Body of pancreas (tissue), 4 donors: ENCODE measurements around the gene BUB1B. TPM values are rescaled to one million over a fixed set of nuclear protein-coding genes. Genes with fewer than 3 reads are reported as not detected.

Experiments used
- ATAC-seq: fragments of 150-250 bp; one replicate; pipeline ENCODE4 v1.9.1; 2016
- DNase-seq, 4 donors: peaks; one replicate each; pipeline ENCODE4 v3.0.0-alpha.2; 2019
- H3K27ac ChIP-seq, 4 donors: fragments of 200-600 bp; sonication (generic); 1 replicate in 3 of 4; 2 replicates in 1 of 4; pipeline versions ENCODE4 v1.5.1 to v1.6.1; 2016 to 2019; ENCODE audit warnings: mild to moderate bottlenecking in 1 of 4, mixed read lengths in 1 of 4, moderate library complexity in 1 of 4
- H3K27me3 ChIP-seq, 2 donors: fragments of 200-600 bp; sonication (generic); one replicate each; pipeline ENCODE4 v1.6.0; 2016; ENCODE audit warnings: mild to moderate bottlenecking in 1 of 2
- H3K36me3 ChIP-seq, 2 donors: fragments of 200-600 bp; sonication (generic); replicated peaks in 1 of 2; 2 replicates each; pipeline ENCODE4 v1.5.1; 2016; ENCODE audit warnings: low read depth in 2 of 2; ENCODE audit not compliant: insufficient read depth in 1 of 2
- H3K4me1 ChIP-seq: fragments of 200-600 bp; sonication (generic); one replicate; pipeline ENCODE4 v1.6.0; 2016
- H3K4me3 ChIP-seq, 2 donors: fragments of 200-600 bp; sonication (generic); 1 replicate in 1 of 2; 2 replicates in 1 of 2; pipeline ENCODE4 v1.5.1; 2016 to 2019
- H3K9me3 ChIP-seq, 3 donors: fragments of 200-600 bp; sonication (generic); 1 replicate in 2 of 3; 2 replicates in 1 of 3; pipeline ENCODE4 v1.5.1; 2016
- POLR2A ChIP-seq, 3 donors: fragments of 450-650 bp; IDR thresholded peaks; one replicate each; pipeline ENCODE4 v1.6.1; 2016; ENCODE audit warnings: antibody characterized with exemption in 3 of 3, mild to moderate bottlenecking in 2 of 3
- WGBS, 2 donors: methylation state at CpG; one replicate each; pipeline ENCODE4 v1.1.5; 2017; 5-methylcytosine and 5-hydroxymethylcytosine counted together
- intact Hi-C: fragments of 100-400 bp; cut with DNase I; formaldehyde crosslinking; loops from one replicate; pipeline ENCODE4 v1.15.1; 2023
- total RNA-seq, 2 donors: library from RNA; depleted of rRNA; stranded (reverse); fragments of >200 nt; gene quantifications; one replicate each; pipeline ENCODE4 v1.1.0, GENCODE V29; 2016
- TF ChIP-seq, protein P1 (sequence below), 7 experiments: fragments of 450-650 bp in 4 of 7; fragments of 200-600 bp in 3 of 7; sonication (generic) in 3 of 7; IDR thresholded peaks; one replicate each; pipeline ENCODE4 v1.5.1; 2016 to 2019; ENCODE audit warnings: antibody characterized with exemption in 7 of 7

Gene BUB1B
- total RNA-seq, 2 donors from 2014 or later = not detected

DNA sequence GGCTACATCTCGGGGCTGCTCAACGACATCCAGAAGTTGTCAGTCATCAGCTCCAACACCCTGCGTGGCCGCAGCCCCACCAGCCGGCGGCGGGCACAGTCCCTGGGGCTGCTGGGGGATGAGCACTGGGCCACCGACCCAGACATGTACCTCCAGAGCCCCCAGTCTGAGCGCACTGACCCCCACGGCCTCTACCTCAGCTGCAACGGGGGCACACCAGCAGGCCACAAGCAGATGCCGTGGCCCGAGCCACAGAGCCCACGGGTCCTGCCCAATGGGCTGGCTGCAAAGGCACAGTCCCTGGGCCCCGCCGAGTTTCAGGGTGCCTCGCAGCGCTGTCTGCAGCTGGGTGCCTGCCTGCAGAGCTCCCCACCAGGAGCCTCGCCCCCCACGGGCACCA is 105.0 kb downstream of the BUB1B start:
- no peak for ATAC-seq
- H3K27ac ChIP-seq = no peak overlapping the region
- intact Hi-C loops = no loop called here

DNA sequence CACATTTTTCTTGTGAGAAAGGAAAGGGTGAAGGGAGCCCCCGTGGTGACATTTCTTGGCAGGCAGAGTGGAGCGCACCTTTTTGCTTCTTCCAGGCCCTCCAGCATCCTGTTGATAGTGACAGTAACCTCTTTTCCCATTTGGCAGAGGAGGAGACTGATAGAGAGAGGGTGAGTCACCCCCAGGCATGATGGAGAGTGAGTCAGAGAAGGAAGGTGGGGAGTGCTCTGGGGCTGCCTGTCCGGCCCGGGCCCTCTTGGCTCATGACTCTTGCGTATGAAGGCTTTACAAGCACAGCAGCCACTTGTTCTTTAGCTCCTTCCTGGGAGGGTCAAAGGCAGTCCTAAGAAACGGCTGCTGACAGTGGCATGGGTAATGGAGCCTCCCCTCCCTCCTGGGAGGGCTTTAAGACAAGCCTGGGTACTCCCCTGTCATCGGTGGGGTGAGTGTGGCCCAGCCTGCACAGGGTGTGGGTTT is 106.0 kb downstream of the BUB1B start:
- DNase-seq = peak in 3 of 4 donors; percentile 33 to 55 (median 33)

More for the DNA sequence above, 105.0 kb downstream of the BUB1B start:
- no peaks in the 10 kb centered on the region for H3K36me3 ChIP-seq
- H3K27me3 ChIP-seq = no peaks in the 10 kb centered on the region
- 80 to 91% methylated on average over 1 to 15 of the region's 20 CpGs for WGBS, 2 donors
- peaks cover 8% of the 10 kb centered on the region for H3K4me1 ChIP-seq
- no peak overlapping the region for H3K4me3 ChIP-seq
- TF ChIP-seq POLR2A (IDR thresholded peaks at IDR 0.05) = no peak
- TF ChIP-seq, protein P1, sequence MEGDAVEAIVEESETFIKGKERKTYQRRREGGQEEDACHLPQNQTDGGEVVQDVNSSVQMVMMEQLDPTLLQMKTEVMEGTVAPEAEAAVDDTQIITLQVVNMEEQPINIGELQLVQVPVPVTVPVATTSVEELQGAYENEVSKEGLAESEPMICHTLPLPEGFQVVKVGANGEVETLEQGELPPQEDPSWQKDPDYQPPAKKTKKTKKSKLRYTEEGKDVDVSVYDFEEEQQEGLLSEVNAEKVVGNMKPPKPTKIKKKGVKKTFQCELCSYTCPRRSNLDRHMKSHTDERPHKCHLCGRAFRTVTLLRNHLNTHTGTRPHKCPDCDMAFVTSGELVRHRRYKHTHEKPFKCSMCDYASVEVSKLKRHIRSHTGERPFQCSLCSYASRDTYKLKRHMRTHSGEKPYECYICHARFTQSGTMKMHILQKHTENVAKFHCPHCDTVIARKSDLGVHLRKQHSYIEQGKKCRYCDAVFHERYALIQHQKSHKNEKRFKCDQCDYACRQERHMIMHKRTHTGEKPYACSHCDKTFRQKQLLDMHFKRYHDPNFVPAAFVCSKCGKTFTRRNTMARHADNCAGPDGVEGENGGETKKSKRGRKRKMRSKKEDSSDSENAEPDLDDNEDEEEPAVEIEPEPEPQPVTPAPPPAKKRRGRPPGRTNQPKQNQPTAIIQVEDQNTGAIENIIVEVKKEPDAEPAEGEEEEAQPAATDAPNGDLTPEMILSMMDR (IDR thresholded peaks at IDR 0.05) = no peak
- no peak for DNase-seq
- no peaks in the 10 kb centered on the region for H3K9me3 ChIP-seq

DNA sequence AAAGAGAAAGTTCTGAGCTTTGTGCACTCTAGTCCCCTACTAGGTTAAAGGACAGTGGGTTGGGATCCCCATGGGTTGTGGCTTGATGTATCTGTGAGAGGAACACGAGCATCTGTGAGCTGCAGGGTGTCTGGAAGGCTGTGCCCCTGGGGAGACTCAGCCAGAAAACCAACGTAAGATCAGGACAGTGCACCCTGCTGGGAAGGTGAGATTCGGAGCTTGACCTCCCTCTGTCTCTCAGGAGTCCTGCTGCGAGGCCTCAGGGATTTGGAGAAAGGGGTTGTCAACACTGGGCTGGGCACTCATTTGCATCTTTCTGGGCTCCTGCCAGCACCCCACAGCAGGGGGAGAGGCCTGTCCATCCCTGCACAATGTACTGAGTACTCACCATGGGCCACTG is 106.8 kb downstream of the BUB1B start:
- 72 to 92% methylated on average over 2 to 3 of the region's 4 CpGs for WGBS, 2 donors
- H3K9me3 ChIP-seq = no peaks in the 10 kb centered on the region
- no peak for DNase-seq
- no peak overlapping the region for H3K27ac ChIP-seq
- intact Hi-C loops = no loop called here
- H3K4me3 ChIP-seq = no peak overlapping the region
- peaks cover 8% of the 10 kb centered on the region for H3K4me1 ChIP-seq
- H3K36me3 ChIP-seq = no peaks in the 10 kb centered on the region
- no peaks in the 10 kb centered on the region for H3K27me3 ChIP-seq
- ATAC-seq = no peak
- TF ChIP-seq, protein P1 (IDR thresholded peaks at IDR 0.05) = no peak
- no peak for TF ChIP-seq POLR2A (IDR thresholded peaks at IDR 0.05)

More for the DNA sequence above, 106.0 kb downstream of the BUB1B start:
- WGBS, 2 donors = 73 to 78% methylated on average over 5 to 7 of the region's 7 CpGs
- H3K36me3 ChIP-seq = no peaks in the 10 kb centered on the region
- TF ChIP-seq POLR2A (IDR thresholded peaks at IDR 0.05) = no peak
- TF ChIP-seq, protein P1 (IDR thresholded peaks at IDR 0.05) = no peak
- H3K4me1 ChIP-seq = peaks cover 8% of the 10 kb centered on the region
- no peak overlapping the region for H3K4me3 ChIP-seq
- H3K9me3 ChIP-seq = no peaks in the 10 kb centered on the region
- no peaks in the 10 kb centered on the region for H3K27me3 ChIP-seq
- intact Hi-C loops = no loop called here
- ATAC-seq = no peak
- no peak overlapping the region for H3K27ac ChIP-seq

GRCh38 chr15:40269604-40270003 is 108.7 kb downstream of the BUB1B start:
- H3K27ac ChIP-seq = no peak overlapping the region
- DNase-seq (no peak), ATAC-seq (no peak)
- H3K36me3 ChIP-seq = no peaks in the 10 kb centered on the region
- no peak for TF ChIP-seq POLR2A (IDR thresholded peaks at IDR 0.05)
- TF ChIP-seq, protein P1 (IDR thresholded peaks at IDR 0.05) = no peak
- no peaks in the 10 kb centered on the region for H3K27me3 ChIP-seq
- H3K9me3 ChIP-seq = no peaks in the 10 kb centered on the region
- no peaks in the 10 kb centered on the region for H3K4me1 ChIP-seq
- 84 to 87% methylated on average over 3 to 4 of the region's 4 CpGs for WGBS, 2 donors
- H3K4me3 ChIP-seq = no peak overlapping the region
- intact Hi-C loops = loop anchor here (5.0 to 10.0 kb wide), 2 partner anchors 47 to 225 kb away; no protein-coding TSS in a partner anchor
